ENCODE measurements around the gene ZC3H15. TPM values are rescaled to one million over a fixed set of nuclear protein-coding genes. Genes with fewer than 3 reads are reported as not detected.
"Not testable (repeated sequence)": the region's sequence is repeated elsewhere in the genome, so short reads cannot be mapped to it uniquely, and the experiment has no call there.

ZC3H15 gene
- total RNA-seq, result 100 to 1,000 TPM; 104 to 105 TPM

DNA sequence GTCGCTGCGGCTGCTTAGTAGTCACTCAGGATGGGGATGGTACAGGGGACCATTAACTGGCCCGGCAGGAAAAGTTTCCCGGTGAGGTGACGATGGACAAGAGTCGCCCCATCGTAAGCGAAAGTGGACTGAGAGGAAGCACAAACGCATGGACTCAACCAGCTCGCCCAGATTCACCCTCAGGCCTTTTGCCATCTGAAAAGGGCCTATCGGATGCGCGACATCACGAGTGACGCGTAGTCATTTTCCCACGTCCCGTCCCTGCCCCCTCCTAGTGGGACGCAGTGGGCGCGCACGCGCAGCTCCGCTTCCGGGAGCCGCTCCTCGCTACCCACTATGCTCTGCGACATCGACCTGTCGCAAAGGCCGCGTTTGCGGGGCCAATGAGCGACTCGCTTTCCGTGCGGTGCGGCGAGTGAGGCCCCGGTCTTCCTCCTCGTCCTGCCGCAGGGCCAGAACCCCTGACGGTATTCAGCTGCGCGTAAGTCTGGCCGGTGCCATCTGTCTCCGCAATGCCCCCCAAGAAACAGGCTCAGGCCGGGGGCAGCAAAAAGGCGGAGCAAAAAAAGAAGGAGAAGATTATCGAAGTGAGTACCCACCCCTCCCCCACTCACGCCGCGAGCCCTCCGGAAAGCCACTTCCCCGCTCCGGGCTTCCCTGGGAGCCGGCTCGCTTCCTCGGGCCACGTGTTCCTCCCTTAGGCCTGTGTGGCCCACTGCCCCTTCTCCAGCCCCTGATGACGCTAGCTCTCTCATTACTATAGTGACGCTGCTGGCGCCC, at the start of gene ZC3H15:
ZC3H15 (plus strand) TSS at position 390 of the 780 bp plus-strand sequence; CDS start at position 513, 123 bp downstream.
- ChIA-PET POLR2A (interaction anchor here (2.5 kb wide), 1 partner anchor 104 kb away, joined by 19 read pairs; the partner anchor contains the start of gene ITGAV), CTCF (no interaction called here)

DNA sequence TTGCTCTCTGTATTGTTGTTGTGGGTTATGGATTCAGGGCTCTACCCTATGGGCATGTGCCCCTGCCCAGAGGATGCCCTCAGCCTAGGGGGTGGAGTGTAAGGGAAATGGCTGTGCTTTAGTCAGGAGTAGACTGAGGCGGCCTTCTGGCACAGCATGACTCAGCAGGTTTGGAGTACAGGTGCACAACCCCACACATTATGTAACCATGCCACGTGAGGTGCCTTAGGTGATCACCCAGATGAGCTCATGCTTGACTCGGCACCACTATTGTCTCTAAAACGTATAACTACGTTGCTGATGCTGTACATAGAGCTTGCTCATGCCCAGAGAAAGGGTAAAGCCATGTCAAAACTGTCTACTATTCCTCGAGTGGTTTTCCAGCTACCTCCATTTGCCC, 48.3 kb upstream of the ZC3H15 start:
- ChIA-PET POLR2A (no interaction called here), CTCF (no interaction called here)

DNA sequence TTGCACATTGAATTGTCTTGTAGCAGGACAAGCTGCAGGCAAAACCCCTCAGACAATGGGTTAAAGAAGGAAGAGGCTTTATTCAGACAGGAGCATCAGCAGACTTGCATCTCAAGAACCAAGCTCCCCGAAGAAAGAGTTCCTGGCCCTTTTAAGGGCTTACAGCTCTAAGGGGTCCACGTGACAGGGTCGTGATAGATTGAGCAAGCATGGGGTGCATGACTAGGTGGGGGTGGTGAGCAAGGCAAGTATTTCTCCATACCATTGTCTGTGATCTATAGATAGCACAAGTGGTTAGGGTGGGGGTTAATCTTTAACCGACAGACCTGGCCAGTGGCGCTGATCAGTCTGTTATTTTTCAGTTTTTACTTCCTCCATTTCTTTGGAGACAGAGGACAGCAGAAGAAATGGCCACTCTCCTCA, 46.4 kb upstream of the ZC3H15 start:
- CTCF ChIA-PET, result interaction anchor here (0.6 kb wide), 1 partner anchor 494 kb away, joined by 3 read pairs; no protein-coding TSS in a partner anchor
- POLR2A ChIA-PET, result not testable (repeated sequence)

DNA sequence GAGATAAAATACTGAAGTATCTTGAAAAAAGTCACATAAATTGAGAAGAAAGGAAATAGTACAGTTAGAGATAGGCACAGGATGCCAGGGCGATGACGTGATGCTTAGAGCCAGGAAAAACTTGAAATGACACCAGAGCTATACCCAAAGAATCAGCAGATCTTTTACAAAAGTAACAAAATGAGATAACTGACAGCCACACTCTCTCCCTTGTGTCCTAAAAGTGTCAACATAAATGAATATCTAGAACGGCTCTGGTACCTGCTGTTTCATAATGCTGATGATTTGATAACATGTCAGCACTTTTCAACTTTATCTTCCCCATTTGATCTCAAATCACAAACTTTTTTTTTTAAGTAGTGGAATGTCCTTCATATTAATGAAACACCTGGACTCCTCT, 45.6 kb upstream of the ZC3H15 start:
- CTCF ChIA-PET, result no interaction called here
- POLR2A ChIA-PET, result no interaction called here

DNA sequence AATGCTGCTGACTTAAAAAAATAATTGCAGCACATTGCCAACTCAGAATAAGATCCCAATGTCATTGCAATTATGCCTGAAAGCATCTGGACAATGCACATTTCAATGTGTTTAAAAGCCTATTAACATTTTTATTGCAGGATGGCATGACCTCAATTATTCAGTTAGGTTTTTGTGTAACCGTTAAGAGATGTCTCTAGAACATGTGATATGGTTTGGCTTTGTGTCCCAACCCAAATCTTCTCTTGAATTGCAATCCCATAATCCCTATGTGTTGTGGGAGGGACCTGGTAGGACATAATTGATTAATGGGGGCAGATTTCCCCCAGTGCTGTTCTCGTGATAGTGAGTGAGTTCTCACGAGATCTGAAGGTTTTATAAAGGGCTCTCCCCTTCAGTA, 43.2 kb upstream of the ZC3H15 start:
- POLR2A ChIA-PET, result no interaction called here
- CTCF ChIA-PET, result no interaction called here

DNA sequence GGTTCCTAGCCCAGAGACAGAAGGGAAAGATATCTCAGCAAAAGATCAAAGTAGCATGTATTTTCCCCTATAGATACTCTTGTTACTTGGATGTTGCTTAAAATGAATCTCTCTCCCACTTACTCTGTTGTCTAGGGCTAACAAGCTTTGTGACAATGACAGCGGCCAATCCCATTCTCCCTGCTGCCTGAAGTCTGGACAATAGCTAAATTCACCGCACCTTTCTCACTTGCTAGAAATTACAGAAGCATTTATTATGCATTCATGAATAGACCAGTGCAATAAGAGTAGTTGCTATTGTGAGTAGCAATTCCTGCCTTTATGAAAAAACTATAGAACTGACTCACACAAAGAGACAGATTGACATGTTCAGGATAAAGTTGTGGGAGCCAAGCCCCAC, 42.2 kb upstream of the ZC3H15 start:
- POLR2A ChIA-PET, result no interaction called here
- CTCF ChIA-PET, result no interaction called here

DNA sequence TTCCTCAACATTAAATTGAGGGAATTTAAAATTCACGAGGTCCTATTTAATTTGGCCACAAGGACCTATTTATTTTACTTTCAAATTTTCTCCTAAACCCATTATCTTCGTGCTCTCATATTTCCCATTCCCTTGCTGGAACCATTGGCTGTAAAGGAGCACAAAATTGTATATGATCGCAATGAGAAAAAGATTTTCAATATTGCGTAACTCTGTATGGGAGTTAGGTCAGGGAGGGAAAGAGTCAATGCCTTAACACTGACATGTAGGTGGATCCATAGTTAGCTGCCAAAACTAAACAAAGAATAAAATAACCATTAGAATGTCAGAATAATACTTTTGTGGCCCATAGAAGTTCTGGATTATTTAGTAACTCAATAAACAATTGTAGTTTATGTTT, 40.6 kb upstream of the ZC3H15 start:
- ChIA-PET CTCF (no interaction called here), POLR2A (no interaction called here)

DNA sequence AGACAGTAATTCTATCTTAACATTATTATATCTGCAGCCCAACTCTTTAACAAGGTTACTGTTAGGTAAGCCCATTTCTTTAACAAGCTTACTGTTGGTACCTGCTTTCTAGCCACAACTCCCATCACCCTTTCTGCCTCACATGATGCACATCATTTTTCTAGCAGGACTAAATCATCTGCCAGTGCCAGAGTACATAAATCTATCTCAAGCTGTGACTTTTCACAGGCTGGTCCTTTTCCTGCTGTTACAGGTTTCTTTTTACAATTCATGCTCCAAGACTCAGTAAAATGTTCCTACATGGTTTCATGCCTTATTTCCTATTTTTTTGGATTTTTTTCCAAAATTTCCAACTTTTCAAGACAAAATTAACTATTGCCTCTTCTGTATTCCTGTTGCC, 30.4 kb upstream of the ZC3H15 start:
- CTCF ChIA-PET, result no interaction called here

DNA sequence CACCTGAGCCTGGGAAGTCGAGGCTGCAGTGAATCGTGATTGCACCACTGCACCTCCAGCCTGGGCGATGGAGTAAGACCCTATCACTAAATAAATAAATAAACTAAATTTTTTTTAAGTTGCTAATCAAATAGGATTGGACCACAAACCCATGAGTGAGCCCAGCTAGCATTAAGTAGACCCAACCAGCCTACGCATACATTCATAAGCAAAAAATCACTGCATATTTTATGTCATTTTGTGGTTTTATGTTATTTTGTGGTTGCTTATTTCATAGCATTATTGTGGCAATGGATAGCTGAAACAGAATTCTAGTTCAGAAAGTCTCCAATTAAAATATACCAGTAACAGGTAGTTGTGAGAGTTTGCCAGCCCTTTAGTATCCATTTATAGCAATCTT, 29.1 kb upstream of the ZC3H15 start:
- ChIA-PET CTCF (no interaction called here), POLR2A (no interaction called here)

More for the DNA sequence above, 30.4 kb upstream of the ZC3H15 start:
- POLR2A ChIA-PET, result no interaction called here

DNA sequence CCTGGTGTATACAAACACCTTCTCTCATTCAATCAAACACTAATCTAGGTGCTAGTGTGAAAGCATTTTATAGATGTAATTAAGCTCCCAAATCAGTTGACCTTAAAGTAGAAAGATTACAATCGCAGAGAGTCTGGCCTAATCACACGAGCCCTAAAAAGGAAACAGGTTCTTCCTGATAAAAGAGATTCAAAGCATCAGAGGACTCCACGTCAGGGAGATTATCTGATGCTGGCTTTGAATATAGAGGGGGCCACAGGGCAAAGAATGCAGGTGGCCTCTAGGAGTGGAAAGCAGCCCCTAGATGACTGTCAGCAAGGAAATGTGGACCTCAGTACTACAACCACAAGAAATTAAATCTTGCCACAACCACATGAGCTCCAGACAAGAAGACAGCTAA, 28.2 kb upstream of the ZC3H15 start:
- POLR2A ChIA-PET, result no interaction called here
- CTCF ChIA-PET, result no interaction called here

DNA sequence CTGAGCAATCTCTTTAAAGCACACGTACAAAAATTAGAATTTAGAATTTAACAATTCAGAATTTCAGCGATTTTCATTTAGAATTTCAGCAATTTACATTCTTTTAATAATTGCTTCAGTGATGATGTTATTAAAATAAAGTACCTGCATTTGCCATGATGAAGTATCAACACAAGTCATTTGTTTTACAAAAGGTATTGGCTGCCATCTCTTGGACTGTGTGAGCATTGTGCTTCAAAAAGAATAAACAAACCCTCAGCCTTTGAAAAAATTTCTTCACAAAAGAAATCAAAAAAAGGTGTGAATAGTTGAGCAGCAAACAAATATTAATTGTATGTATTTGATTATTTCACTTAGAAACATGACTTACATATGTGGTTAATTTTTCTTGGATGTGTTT, 27.1 kb upstream of the ZC3H15 start:
- ChIA-PET CTCF (no interaction called here), POLR2A (no interaction called here)

DNA sequence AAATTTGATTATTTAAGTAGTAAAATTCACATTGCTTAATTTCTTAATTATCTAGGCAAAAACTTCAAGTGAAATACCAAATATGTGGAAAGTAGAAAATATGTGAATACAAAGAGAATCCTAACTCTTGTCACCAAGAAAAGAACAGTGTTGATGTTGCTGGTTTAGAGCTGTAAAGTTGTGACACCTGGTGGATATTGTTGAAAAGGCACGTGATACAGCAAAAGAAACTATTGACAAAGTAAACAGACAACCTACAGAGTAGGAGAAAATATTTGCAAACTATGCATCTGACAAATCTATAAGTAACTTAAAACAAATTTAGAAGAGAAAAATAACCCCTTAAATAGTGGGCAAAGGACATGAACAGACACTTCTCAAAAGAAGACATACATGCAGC, 25.6 kb upstream of the ZC3H15 start:
- ChIA-PET POLR2A (no interaction called here), CTCF (no interaction called here)

DNA sequence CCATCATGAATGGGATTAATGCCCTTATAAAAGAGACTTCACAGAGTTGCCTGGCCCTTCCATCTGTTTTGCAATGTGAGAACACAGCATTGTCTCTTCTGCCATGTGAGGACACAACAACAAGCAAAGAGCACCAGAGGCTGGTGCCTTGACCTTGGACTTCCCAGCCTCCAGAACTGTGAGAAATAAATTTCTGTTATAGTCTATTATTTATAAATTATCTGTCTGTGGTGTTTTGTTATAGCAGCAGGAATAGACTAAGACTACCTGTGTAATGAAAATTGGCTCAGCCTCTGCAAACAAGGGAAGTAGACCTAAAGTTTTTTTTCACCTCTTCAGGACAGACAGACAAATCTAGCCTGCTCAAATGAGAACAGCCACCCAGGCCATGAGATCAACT, 19.3 kb upstream of the ZC3H15 start:
- ChIA-PET POLR2A (no interaction called here), CTCF (no interaction called here)

DNA sequence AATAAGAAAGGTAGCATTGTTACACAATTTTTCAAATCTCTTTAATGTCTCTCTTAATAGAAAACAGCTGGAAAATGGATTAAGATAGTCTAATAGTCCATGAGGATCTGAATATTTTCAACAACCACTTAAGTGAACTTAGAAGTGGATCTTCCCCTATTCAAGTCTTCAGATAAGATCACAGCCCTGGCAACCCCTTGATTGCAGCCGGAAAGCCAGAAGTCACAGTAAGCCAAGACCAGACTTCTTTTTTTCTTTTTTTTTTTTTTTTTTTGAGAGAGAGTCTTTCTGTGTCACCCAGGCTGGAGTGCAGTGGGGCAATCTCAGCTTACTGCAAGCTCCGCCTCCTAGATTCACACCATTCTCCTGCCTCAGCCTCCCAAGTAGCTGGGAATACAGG, 18.6 kb upstream of the ZC3H15 start:
- CTCF ChIA-PET, result no interaction called here
- POLR2A ChIA-PET, result no interaction called here

DNA sequence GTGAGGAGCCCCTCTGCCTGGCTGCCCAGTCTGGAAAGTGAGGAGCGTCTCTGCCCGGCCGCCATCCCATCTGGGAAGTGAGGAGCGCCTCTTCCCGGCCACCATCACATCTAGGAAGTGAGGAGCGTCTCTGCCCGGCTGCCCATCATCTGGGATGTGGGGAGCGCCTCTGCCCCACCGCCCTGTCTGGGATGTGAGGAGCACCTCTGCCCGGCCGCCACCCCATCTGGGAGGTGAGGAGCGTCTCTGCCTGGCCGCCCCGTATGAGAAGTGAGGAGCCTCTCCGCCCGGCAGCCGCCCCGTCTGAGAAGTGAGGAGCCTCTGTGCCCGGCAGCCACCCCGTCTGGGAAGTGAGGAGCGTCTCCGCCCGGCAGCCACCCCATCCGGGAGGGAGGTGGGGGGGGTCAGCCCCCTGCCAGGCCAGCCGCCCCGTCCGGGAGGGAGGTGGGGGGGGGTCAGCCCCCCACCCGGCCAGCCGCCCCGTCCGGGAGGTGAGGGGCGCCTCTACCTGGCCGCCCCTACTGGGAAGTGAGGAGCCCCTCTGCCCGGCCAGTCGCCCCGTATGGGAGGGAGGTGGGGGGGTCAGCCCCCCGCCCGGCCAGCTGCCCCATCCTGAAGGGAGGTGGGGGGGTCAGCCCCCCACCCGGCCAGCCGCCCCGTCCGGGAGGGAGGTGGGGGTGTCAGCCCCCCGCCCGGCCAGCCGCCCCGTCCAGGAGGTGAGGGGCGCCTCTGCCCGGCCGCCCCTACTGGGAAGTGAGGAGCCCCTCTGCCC, 13.2 kb upstream of the ZC3H15 start:
- POLR2A ChIA-PET, CTCF ChIA-PET: not testable (repeated sequence)

DNA sequence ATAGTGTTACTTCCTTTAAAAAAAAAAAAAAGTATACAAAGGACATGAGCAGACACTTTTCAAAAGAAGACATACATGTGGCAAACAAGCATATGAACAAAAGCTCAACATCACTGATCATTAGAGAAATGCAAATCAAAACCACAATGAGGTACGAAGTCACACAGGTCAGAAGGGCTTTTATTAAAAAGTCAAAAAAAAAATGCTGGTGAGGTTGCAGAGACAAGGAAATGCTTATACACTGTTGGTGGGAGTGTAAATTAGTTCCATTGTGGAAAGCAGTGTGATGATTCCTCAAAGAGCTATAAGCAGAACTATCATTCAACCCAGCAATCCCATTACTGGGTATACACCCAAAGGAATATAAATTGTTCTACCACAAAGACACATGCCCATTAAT, 11.8 kb upstream of the ZC3H15 start:
- POLR2A ChIA-PET, CTCF ChIA-PET: not testable (repeated sequence)

DNA sequence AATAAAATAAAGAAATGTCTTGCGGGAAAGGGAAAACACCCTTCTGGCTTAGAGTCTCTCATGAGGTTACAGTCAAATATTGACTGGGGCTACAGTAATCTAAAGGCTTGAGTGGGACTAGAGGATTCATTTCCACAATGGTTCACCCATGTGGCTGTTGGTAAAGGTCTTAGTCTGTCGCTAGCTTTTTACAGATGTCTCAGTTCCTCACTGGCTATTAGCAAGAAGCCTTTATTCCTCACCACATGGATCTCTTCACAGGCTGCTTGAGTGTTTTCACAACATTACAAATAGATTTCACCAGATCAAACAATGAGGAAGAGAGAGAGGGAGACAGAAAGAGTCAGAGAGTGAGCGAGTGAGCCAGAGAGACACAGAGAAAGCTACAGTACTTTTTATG, 8.3 kb upstream of the ZC3H15 start:
- ChIA-PET POLR2A (no interaction called here), CTCF (no interaction called here)

DNA sequence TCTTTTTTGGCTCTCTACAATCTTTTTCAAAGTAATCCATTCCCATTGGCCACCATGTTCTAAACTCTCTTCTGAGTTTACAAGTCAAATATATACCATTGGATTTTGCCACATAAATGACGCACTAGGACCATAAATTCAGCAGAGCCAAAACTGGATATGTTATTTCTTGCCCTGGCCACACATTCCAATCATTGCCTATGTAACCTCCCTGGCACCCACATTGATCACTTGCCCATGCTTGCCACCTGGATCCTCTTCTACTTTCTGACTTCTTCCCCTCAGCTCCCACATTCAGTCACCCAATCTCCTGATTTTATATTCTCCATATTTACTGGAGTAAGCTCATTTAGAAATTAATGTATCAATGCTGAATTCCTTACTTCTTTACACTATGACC, 5.1 kb upstream of the ZC3H15 start:
- CTCF ChIA-PET, result no interaction called here
- POLR2A ChIA-PET, result no interaction called here

DNA sequence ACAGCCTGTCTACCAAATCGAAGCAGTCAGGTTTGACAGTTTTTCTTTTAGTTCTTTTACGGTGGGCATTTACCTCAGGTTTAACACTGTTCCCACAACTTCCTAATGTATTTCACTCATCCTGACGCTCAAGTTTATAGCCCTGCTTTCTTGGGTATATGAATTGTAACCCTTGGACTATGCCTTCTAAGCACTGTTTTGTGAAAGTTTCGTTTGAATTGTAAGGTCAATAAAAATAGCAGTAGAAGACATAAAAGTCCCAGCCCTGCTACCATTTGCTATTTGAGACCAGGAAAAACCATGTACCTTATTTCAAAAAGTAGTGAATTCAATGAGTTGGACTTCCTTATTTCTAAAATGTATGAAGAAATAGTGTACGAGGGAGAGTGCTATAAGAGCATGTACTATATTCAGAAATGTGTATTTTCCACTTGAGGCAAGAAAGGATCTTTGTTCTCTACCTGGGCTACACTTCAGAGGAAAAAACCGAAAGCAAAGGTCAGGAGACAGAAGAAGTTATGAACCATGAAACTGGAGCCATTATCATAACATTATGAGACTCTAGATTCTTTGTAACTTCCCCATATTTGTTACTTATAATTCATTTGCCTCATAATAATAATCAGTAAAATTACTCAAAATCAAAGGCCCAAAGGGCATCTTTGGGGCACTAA, 1.9 kb upstream of the ZC3H15 start:
- ChIA-PET CTCF (no interaction called here), POLR2A (no interaction called here)

DNA sequence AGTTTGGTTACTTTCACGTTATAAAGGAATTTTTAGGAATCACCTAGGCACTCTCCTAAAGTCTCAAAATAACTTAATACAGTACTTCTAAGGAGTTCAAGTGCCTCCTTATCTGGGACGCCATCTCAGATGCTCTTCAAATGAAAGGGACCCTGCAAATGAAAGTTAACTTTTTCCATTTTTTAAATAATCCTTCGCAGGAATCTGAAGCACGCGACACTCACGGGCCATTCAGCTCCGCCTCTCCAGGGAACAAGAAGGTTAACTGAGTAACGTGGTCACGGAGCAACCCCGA, 537 bp upstream of the ZC3H15 start:
- CTCF ChIA-PET, result no interaction called here
- POLR2A ChIA-PET, result interaction anchor here (2.5 kb wide), 1 partner anchor 104 kb away, joined by 19 read pairs; the partner anchor contains the start of gene ITGAV

Data from activated CD8-positive, alpha-beta memory T cell treated with anti-CD3 and anti-CD28 coated beads for 36 hours (primary cell).